ENCODE results near the gene KRTAP5-3. TPM values are rescaled to one million over a fixed set of nuclear protein-coding genes. Genes with fewer than 3 reads are reported as not detected.

Gene KRTAP5-3
- total RNA-seq, 2 donors from 2014 or later, result not detected

DNA sequence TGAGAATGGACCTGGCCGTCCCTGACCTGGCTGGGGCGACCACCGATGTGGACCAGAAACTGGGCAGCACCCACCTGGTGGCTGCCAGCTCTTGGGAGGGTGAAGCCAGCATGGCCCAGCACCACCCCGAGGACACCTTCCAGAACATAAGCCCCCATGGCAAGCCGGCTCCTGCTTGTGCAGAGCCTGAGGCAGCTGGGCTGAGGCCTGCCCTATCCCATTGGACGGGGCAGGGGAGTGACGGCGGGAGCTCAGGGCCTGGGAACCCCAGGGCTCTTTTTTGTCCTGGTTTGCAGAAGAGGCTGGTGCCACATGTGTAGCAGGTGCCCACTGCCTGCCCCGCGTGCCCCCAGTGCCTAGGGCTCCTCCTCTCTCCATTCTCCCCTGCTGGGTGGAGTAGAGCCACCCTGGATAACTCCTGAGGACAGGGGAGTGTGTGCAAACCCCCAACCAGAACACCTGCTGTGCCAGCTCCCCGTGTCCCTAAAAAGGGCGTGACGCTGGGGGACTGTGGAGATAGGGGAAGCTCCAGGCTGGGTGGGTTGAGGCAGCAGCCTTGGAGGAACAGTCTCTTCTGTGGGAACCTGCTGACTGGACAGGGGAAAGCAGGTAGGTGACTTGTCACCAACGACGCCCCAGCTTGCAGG is 48.1 kb downstream of the KRTAP5-3 start:
- DNase-seq (no peak), ATAC-seq (replicated peaks in 1 of 2) (no peak)
- Mint-ChIP-seq H3K4me1 (ENCODE audit: low read depth) (no peaks in the 10 kb centered on the region), H3K9me3 (no peaks in the 10 kb centered on the region), H3K36me3 (ENCODE audit: insufficient read depth in 2 of 2) (no peaks in the 10 kb centered on the region), H3K27me3 (ENCODE audit: low read depth) (no peaks in the 10 kb centered on the region), H3K4me3 (no peak overlapping the region), H3K27ac (no peak overlapping the region)

DNA sequence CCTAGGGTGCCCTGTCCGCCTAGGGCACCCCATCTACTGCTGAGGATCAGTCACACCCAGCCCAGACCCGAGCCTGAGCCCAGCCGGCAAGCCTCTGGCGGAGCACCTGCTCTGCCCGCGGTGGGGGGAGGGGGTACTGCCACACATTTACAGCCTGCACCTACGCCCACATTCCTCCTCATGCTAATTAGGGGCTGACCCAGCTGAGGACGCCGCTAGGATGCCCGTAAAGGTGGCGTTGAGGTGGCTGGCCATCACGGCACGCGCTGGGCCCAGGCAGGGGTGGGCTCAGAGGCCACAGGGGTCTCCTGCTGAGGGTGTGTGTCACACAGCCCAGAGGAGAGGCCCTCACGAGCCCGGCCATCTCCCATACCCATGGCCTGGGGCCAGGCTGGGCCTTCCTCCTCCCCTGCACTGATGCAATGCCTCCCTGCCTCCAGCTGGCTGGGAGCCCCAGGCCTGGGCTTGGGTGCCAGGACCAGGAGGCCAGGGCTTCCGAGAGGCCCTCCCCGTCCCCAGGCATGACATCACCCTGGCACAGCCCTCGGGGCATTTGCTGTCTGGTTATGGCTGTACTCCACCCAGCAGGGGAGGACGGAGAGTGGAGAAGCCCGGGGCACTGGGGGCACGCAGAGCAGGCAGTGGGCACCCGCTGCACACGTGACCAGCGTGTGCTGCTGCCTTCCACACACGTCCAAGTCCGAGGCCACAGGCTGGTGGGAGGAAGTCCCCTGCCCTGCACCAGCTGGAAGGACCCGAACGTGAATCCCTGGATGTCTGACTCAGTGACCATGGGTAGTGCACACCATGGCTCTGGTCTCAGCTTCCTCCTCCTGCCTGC is 48.9 kb downstream of the KRTAP5-3 start:
- Mint-ChIP-seq H3K27ac (no peak overlapping the region), H3K4me3 (no peak overlapping the region), H3K4me1 (ENCODE audit: low read depth) (no peaks in the 10 kb centered on the region), H3K9me3 (no peaks in the 10 kb centered on the region), H3K27me3 (ENCODE audit: low read depth) (no peaks in the 10 kb centered on the region), H3K36me3 (ENCODE audit: insufficient read depth in 2 of 2) (no peaks in the 10 kb centered on the region)
- DNase-seq (no peak), ATAC-seq (replicated peaks in 1 of 2) (peak in 1 of 2 donors; percentile 13)

DNA sequence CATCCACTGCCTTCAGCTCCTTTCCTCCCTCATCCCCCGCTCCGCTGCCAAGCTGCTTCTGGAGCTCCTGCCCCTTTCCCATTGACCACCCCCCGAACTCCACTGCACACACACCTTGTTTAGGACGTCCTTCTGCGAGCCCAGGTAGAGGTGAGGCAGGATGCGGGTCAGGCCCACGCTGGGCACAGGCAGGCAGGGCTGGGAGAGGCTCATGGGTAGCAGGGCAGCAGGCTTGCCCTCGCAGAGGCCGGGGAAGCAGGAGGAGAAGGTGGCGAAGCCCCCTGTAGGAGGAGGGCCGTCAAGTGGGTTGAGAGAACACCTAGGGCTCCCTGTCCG is 49.5 kb downstream of the KRTAP5-3 start:
- Mint-ChIP-seq H3K9me3 (no peaks in the 10 kb centered on the region), H3K27ac (no peak overlapping the region), H3K36me3 (ENCODE audit: insufficient read depth in 2 of 2) (no peaks in the 10 kb centered on the region), H3K4me1 (ENCODE audit: low read depth) (no peaks in the 10 kb centered on the region), H3K4me3 (no peak overlapping the region), H3K27me3 (ENCODE audit: low read depth) (no peaks in the 10 kb centered on the region)
- DNase-seq, result no peak
- ATAC-seq (replicated peaks in 1 of 2), result no peak

DNA sequence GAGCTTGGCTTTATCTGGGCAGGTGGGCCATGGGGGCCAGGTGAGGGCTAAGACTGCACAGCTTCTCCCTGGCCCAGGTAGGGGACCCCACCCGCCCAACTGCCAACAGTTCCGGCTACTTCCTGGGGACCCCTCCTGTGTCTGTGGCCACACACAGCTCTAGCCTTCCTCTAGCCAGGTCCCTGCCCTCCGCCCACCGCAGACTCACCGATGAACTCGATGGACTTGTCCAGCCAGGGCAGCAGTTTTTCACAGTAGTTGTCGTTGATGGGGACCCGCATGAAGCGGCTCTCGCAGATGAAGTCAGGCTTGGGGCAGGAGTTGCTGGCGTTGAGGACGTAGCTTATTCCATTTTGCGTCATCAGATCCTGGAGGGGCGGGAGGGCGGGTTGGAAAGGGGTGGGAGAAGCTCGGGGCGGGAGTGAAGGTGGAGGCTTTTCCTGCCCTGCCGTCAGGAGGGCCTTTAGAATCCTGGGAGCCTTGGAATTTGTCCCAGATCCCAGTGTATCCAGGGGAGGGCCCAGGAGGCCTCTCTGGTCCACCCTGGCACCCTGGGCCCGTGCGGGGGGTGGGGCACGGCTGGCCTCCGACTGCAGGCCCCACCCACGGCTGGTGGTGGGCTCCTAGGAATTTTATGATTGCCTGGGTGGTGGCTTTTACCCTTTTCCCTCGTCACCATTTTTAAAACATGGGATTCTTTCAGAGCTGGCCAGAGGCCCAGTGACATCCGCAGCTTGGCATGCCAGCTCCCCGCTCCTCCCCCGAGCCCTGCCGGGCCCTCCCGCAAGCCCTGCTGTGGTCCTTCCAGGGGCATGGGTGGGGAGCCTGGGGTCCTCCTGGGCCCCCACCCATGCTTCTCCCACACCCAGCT is 50.1 kb downstream of the KRTAP5-3 start:
- H3K4me1 Mint-ChIP-seq (ENCODE audit: low read depth), result no peaks in the 10 kb centered on the region
- no peak for DNase-seq

More for the DNA sequence above, 50.1 kb downstream of the KRTAP5-3 start:
- H3K27me3 Mint-ChIP-seq (ENCODE audit: low read depth), result no peaks in the 10 kb centered on the region
- H3K27ac Mint-ChIP-seq, result no peak overlapping the region
- no peaks in the 10 kb centered on the region for H3K36me3 Mint-ChIP-seq (ENCODE audit: insufficient read depth in 2 of 2)
- ATAC-seq (replicated peaks in 1 of 2), result no peak
- H3K4me3 Mint-ChIP-seq, result no peak overlapping the region
- H3K9me3 Mint-ChIP-seq, result no peaks in the 10 kb centered on the region

Other genes starting within 250 kb of the KRTAP5-3 start
- under 1 TPM; 0.51 to 0.84 TPM for gene BRSK2, start 218.5 kb downstream of the KRTAP5-3 start, total RNA-seq
- gene MOB2, start 121.7 kb downstream of the KRTAP5-3 start, total RNA-seq, result 10 to 100 TPM; 30.7 to 31.0 TPM
- gene DUSP8, start 36.2 kb downstream of the KRTAP5-3 start, total RNA-seq, result 1 to 10 TPM; 2.8 to 5.1 TPM
- gene KRTAP5-1, start 23.2 kb downstream of the KRTAP5-3 start, total RNA-seq, result not detected
- gene KRTAP5-2, start 10.2 kb downstream of the KRTAP5-3 start, total RNA-seq, result not detected
- not detected for gene KRTAP5-4, start 13.7 kb upstream of the KRTAP5-3 start, total RNA-seq
- not detected for gene KRTAP5-5, start 21.3 kb upstream of the KRTAP5-3 start, total RNA-seq
- gene KRTAP5-6, start 88.7 kb upstream of the KRTAP5-3 start, total RNA-seq, result not detected
- 1 to 10 TPM in 1 of 2 donors, under 1 TPM in 1; 0.91 to 1.5 TPM for gene IFITM10, start 142.1 kb upstream of the KRTAP5-3 start, total RNA-seq
- gene CTSD, start 155.5 kb upstream of the KRTAP5-3 start, total RNA-seq, result 10 to 100 TPM; 56.2 to 66.9 TPM
- gene SYT8, start 226.5 kb upstream of the KRTAP5-3 start, total RNA-seq, result not detected
- gene TNNI2, start 230.5 kb upstream of the KRTAP5-3 start, total RNA-seq, result 1 to 10 TPM; 1.2 TPM
- 100 to 1,000 TPM; 301 to 312 TPM for gene LSP1, start 244.6 kb upstream of the KRTAP5-3 start, total RNA-seq